ENCODE data around the gene AOX1. TPM values are rescaled to one million over a fixed set of nuclear protein-coding genes. Genes with fewer than 3 reads are reported as not detected.

AOX1 gene
- total RNA-seq, 1 experiment from 2014 or later = 0.71 TPM

DNA sequence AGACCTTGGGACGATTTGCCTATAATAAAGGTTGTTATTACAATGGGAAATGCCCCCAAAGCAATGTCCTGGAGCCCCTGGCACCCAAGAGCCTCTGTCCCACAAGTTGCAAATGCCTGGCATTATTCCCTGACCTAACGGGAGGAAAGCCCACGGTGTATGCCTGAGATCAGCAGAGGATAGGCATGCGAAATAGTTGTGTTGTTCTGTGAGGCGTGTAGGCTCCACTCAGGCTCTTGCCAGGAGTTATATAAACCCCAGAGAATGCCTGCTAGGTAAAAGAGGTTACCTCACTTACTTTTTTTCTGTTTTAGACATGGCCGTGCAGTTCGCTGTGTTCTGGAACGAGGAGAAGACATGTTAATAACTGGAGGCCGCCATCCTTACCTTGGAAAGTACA lies 52.1 kb downstream of the AOX1 start (continued):
- no peak for TF ChIP-seq ZFX (IDR thresholded peaks at IDR 0.05)
- no peak for TF ChIP-seq RAD21 (IDR thresholded peaks at IDR 0.05; ENCODE audit: low read depth)
- no peak for TF ChIP-seq REST (IDR thresholded peaks at IDR 0.05; ENCODE audit: low read depth)

GRCh38 chr2:200640176-200640575 lies 54.4 kb downstream of the AOX1 start:
- intact Hi-C loops (cut with micrococcal nuclease) = no loop called here
- H3K4me3 ChIP-seq (replicated peaks in 1 of 2; ENCODE audit: low read depth in 1 of 2, low read length in 2 of 2) = no peak overlapping the region
- TF ChIP-seq EGR1 (IDR thresholded peaks at IDR 0.05; ENCODE audit: low read depth) (no peak), TCF7L2 (IDR thresholded peaks at IDR 0.05; ENCODE audit: borderline replicate concordance, extremely low read depth, insufficient read depth, insufficient read length) (no peak), POLR2A (IDR thresholded peaks at IDR 0.05; ENCODE audit: borderline replicate concordance, extremely low read depth, insufficient read depth, insufficient read length) (no peak), ZNF274 (IDR thresholded peaks at IDR 0.05; ENCODE audit: low read depth, low read length) (no peak)
- TF ChIP-seq, protein P1, sequence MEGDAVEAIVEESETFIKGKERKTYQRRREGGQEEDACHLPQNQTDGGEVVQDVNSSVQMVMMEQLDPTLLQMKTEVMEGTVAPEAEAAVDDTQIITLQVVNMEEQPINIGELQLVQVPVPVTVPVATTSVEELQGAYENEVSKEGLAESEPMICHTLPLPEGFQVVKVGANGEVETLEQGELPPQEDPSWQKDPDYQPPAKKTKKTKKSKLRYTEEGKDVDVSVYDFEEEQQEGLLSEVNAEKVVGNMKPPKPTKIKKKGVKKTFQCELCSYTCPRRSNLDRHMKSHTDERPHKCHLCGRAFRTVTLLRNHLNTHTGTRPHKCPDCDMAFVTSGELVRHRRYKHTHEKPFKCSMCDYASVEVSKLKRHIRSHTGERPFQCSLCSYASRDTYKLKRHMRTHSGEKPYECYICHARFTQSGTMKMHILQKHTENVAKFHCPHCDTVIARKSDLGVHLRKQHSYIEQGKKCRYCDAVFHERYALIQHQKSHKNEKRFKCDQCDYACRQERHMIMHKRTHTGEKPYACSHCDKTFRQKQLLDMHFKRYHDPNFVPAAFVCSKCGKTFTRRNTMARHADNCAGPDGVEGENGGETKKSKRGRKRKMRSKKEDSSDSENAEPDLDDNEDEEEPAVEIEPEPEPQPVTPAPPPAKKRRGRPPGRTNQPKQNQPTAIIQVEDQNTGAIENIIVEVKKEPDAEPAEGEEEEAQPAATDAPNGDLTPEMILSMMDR (IDR thresholded peaks at IDR 0.05 in 2 of 3, conservative IDR thresholded peaks at IDR 0.05 in 1 of 3; ENCODE audit: borderline replicate concordance in 1 of 3, insufficient read depth in 1 of 3, low read depth in 2 of 3, low read length in 2 of 3) = no peak
- RAD21 ChIA-PET (ENCODE audit: low non-redundant PET in 1 of 2, low total read pairs in 2 of 2, uncharacterized antibody in 2 of 2, unreplicated experiment in 2 of 2) = no interaction called here
- no peaks in the 10 kb centered on the region for H3K4me1 ChIP-seq (ENCODE audit: control insufficient read depth in 1 of 2, insufficient read depth in 2 of 2, low read length in 2 of 2)
- no peak overlapping the region for H3K9ac ChIP-seq (ENCODE audit: low read length)
- H3K79me2 ChIP-seq (ENCODE audit: insufficient read depth, low read length) = no peaks in the 10 kb centered on the region
- H3K27ac ChIP-seq (ENCODE audit: low read depth, low read length) = no peak overlapping the region
- no peaks in the 10 kb centered on the region for H3K9me2 ChIP-seq (ENCODE audit: insufficient read depth)
- no peak for DNase-seq (ENCODE audit: low read depth, low spot score)
- H3K27me3 ChIP-seq (ENCODE audit: insufficient read depth, low read length) = no peaks in the 10 kb centered on the region
- no peak overlapping the region for H3K4me2 ChIP-seq (ENCODE audit: low read length)
- no peaks in the 10 kb centered on the region for H3K36me3 ChIP-seq (ENCODE audit: control insufficient read depth in 1 of 2, insufficient read depth in 2 of 2, low read length in 2 of 2)
- CTCF ChIA-PET = no interaction called here
- no TSS peak for BruUV-seq (replicated peaks)
- ATAC-seq = no peak
- no peaks in the 10 kb centered on the region for H4K20me1 ChIP-seq (ENCODE audit: insufficient read depth)
- no peaks in the 10 kb centered on the region for H3K9me3 ChIP-seq (ENCODE audit: control insufficient read depth in 1 of 2, insufficient read depth in 1 of 2, low read depth in 1 of 2, low read length in 2 of 2)
- POLR2A ChIA-PET = no interaction called here
- no peak overlapping the region for H2AFZ ChIP-seq (ENCODE audit: low read depth, low read length, poor library complexity, severe bottlenecking)
